GM19238 (cell line): ENCODE measurements around the gene GATAD2A.

Experiments used
- DNase-seq: peaks from one replicate; pipeline ENCODE4 v3.0.0; 2011; ENCODE audit warnings: low spot score; ENCODE audit not compliant: insufficient read length

The GATAD2A gene

GRCh38 chr19:19506592-19506991, 101.1 kb downstream of the GATAD2A start:
- DNase-seq, result no peak

DNA sequence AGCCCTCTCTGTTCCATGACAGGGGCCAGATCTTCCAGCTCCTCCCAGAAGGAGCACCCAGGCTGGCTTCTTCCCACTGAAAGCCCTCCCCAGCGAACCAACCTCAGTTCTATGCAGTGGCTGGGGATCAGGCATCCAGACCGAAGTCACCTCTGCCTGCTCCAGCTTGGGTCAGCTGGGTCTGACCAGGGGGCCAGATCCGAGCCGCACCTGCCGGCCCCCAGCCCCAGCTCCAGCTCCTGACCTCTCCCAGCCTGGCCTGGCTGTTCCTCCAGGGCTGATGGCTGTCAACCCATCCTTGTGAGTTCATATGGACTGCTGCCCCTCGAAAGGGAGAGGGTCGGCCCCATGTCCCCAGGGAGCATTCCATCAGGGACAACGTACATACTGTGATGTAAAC, 101.9 kb downstream of the GATAD2A start:
- DNase-seq, result no peak

- no peak for DNase-seq
Observed at GRCh38 chr19:19508217-19508616, 102.7 kb downstream of the GATAD2A start.

GRCh38 chr19:19510432-19510831, 105.0 kb downstream of the GATAD2A start:
- DNase-seq, result no peak

DNA sequence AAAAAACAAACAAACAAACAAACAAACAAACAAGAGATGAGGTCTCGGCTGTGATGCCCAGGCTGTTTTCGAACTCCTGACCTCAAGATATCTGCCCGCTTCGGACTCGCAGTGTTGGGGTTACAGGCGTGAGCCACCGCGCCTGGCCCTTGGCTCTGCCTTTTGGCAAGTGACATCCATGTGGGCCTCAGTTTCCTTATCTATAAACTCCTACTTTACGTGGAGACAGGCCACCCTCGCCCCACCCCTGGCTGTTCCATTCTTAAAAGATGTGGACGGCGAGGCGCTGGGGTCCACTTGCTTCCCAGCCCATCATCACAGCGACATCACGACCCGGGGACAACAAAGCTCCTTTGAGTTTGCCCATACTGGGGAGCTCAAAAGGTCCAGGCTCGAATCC, 108.2 kb downstream of the GATAD2A start:
- no peak for DNase-seq

DNA sequence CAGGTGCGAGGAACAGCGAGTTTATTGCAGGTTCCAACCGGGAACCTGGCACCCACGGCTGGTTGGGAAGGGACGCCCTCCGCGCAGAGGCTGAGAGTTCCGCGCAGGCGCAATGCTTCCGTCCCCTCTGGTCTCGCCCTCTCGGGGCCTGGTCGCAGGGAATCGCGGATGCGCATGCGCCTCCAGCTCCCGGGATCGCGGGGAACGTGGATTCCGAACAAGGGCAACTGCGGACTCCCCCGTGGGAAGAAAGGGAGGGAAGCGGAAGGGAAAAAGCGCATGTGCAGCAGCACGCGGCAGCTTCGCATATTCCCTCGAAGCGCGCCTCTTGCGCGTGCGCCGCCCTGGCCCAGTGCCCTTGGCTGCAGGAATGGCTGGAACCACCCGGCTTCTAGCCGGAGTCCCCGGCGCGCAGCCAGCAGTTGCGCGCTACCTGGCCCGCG, 108.8 kb downstream of the GATAD2A start:
- DNase-seq, result no peak

DNA sequence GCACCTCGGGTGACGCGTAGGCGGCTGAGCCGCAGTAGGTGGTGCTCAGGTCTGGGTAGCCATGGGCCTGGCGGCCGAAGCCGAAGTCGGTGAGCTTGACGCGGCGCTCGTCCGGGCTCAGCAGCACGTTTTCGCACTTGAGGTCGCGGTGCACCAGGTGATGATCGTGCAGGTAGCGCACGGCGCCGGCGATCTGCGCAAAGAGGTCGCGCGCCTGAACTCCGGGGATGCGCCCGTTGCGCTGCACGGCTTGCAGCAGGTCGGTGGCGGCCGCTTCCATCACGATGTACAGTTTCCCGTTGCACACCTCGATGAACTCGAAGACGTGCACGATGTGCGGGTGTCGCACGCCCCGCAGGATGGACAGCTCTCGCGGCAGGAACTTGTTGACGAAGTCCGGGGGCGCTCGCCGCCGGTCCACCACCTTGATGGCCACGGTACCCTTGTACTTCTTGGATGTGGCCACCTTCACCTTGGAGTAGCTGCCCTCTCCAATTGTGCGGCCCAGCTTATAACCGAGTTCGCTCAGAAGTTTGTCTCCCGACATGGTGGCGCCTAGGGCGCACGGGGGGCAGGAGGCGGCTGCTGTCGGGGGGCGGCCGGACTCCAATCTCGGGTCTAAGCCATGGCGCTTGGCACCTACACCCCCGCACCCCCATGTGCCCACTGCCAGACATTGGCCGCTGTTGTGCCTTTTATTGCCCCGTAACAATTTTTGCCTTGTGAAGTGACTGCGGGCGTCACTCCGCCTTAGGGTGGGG, 109.6 kb downstream of the GATAD2A start, which contains the start of gene TSSK6:
TSS of gene TSSK6 (minus strand) at position 668 of the 761 bp plus-strand sequence. CDS start at position 547, 121 bp downstream.
- DNase-seq, result no peak

- DNase-seq, result peak; percentile 96
Observed at GRCh38 chr19:19515642-19516519, 110.4 kb downstream of the GATAD2A start, which contains the start of gene NDUFA13. Gene NDUFA13 (plus strand): TSS chr19:19516225. CDS start chr19:19516239, 14 bp downstream.

DNA sequence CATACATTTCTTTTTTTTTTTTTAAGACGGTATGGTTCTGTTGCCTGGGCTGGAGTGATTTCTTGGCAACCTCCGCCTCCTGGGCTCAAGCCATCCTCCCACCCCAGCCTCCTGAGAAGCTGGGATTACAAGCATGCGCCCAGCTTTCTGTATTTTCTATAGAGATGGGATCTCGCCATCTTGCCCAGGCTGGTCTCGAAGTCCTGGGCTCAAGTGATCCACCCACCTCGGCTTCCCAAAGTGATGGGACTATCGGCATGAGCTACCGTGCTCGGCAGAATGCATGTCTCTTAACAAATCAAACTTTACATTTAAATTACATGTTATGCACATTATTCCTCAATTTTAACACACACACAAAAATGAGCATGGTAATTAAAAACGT, 111.8 kb downstream of the GATAD2A start:
- no peak for DNase-seq

GRCh38 chr19:19520989-19521388, 115.5 kb downstream of the GATAD2A start:
- no peak for DNase-seq

DNA sequence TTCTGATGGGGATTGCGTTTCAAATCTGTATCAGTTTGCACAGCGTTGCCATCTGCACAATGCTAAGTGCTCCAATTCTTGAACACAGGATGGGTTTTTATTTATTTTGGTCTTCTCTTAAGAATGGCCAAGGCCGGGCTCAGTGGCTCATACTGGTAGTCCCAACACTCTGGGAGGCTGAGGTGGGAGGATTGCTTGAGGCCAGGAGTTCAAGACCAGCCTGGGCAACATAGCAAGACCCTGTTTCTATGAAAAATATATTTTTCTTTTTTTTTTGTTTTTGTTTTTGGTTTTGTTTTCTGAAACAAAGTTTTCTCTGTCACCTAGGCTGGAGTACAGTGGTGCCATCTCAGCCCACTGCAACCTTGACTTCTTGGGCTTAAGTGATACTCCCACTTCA, 117.7 kb downstream of the GATAD2A start:
- DNase-seq, result no peak

GRCh38 chr19:19524053-19524452, 118.6 kb downstream of the GATAD2A start:
- no peak for DNase-seq

GRCh38 chr19:19525611-19526380, 120.3 kb downstream of the GATAD2A start:
- no peak for DNase-seq

DNA sequence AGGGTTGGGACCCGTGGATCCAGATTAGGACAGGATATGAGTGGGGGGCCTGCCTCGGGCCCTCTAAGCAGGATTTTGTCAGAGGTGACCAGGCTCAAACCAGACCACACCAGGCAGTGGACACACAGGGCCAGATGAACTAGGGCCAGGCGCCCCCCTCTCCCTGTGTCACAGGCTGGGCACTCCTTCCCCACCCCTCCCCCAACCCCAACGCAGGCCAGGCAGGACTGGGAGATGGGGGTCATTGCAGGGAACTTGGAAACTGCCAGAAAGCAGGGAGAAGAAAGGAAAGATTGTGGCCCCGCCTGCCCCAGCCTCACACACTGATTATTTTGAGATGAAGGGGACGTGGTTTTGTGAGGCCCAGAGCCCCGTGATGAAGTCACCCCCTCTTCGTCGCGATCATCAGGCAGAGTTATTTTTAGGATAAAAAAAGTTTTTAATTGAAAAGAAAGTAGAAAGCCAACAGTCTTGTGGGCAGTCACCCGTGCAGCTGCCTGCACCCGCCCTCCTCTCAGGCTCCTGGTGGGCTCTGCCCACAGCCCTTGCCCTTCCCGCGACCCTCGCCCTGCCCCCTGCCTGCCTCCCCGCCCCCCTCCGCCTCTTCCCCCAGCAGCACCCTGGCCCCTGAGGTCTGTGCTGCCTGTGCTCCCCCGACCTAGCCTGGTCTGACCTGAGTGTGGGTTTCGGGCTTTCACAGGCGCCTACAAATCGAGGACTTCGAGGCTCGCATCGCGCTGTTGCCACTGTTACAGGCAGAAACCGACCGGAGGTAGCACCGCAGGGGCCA, 121.3 kb downstream of the GATAD2A start:
- no peak for DNase-seq

- DNase-seq, result no peak
Observed at GRCh38 chr19:19527371-19527656, 121.8 kb downstream of the GATAD2A start.

DNA sequence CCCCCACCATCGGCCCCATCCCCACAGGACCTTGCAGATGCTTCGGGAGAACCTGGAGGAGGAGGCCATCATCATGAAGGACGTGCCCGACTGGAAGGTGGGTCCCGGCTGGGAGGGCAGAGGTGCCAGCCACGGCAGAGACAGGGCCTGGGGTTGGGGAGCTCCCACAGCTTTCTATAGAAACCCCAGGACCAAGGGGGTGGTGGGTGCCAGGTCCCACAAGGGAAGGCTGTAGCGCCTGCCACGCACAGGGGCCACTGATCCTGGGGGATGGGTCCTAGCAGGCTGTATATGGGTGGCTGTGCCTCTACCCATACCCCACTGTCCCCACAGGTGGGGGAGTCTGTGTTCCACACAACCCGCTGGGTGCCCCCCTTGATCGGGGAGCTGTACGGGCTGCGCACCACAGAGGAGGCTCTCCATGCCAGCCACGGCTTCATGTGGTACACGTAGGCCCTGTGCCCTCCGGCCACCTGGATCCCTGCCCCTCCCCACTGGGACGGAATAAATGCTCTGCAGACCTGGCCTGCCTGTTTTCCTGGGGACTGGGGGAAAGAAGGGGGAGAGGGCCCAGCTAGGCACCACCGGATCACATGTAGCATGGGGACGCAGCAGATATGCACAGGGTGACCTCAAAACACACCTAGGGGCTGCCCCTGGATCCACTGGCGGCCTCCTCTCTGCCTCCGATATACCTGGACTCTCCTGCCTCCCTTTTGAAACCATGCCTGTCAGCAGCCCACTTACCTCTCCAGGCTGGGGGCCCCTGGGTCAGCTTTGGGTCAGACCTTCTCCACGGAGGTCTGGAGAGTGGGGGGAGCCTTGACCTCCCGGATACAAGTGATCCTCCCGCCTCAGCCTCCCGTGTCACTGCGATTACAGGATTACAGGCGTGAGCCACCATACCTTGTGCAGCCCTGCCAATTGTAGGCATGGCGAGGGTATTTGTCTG, 122.5 kb downstream of the GATAD2A start:
- DNase-seq, result no peak

DNA sequence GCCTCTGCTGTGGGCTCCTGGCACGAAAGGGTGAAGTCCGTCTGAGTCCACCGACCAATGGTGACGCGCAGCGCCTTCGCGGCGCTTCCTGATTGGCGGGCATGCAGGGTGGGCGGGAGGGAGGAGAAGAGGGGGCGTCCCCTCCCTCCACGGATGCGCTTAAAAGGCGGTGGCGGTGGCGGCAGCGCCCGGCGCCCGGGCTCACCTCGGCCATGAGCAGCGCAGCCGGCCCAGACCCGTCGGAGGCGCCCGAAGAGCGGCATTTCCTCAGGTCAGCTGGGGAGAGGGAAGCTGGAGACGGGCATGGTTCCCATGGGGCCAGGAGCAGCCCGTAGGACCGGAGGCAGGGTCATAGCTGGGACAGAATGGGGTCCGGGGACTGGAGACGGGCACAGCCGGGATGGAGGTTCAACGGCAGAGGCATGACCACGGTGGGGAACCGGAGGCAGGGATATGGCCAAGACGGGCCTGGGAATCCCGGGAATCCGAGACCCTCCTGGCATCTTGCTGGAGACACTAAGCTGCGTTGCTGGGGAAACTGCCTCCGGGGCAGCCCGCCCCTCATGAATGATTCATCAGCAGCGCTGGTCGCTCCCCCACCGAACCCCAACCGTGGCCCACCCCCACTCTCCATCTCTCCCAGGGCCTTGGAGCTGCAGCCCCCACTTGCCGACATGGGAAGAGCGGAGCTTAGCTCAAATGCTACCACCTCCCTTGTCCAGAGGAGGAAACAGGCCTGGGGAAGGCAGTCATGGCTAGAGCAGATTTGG, 123.4 kb downstream of the GATAD2A start, which contains the start of gene YJEFN3:
TSS of gene YJEFN3 (plus strand) at position 191 of the 770 bp plus-strand sequence. CDS start at position 213, 22 bp downstream.
- DNase-seq, result no peak

DNA sequence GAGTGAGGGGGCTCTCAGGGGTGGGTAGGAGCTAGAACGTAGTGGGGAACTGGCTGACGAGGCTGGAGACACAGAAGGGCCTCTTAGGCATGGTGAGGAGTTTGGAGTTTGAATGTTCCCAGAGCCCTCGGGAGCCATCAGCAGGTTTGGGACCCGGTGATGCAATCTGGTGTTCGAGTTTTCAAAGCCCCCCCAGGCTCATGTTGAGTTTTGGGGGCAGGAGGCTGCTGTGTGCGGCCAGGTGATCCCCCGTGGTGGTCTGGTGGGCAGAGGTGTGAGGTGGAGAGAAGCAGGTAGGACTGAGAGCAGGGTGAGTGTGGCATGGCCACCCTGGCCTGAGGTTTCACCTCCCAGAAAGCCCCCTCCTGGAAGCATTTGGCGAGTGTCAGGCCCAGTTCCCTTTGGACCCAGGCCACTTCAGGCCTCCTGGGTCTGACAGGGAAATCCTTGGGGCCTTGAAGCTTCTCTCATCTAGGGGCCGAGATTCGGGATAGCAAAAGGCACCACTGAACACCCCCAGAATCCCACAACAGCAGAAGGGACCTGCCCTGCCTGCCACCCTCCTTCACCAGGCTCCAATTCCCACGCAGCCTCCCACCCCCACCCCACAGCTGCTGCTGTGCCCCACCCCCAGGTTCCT, 124.4 kb downstream of the GATAD2A start:
- DNase-seq, result no peak
